GM19455 (cell line): ENCODE measurements around the gene CHRNE.
"Not testable (repeated sequence)": the region's sequence is repeated elsewhere in the genome, so short reads cannot be mapped to it uniquely, and the experiment has no call there.

Source experiments
- ATAC-seq: cut with Tn5 transposase; IDR thresholded peaks from one replicate; pipeline ENCODE4 v1.9.1; 2021; ENCODE audit not compliant: unreplicated experiment

CHRNE gene

DNA sequence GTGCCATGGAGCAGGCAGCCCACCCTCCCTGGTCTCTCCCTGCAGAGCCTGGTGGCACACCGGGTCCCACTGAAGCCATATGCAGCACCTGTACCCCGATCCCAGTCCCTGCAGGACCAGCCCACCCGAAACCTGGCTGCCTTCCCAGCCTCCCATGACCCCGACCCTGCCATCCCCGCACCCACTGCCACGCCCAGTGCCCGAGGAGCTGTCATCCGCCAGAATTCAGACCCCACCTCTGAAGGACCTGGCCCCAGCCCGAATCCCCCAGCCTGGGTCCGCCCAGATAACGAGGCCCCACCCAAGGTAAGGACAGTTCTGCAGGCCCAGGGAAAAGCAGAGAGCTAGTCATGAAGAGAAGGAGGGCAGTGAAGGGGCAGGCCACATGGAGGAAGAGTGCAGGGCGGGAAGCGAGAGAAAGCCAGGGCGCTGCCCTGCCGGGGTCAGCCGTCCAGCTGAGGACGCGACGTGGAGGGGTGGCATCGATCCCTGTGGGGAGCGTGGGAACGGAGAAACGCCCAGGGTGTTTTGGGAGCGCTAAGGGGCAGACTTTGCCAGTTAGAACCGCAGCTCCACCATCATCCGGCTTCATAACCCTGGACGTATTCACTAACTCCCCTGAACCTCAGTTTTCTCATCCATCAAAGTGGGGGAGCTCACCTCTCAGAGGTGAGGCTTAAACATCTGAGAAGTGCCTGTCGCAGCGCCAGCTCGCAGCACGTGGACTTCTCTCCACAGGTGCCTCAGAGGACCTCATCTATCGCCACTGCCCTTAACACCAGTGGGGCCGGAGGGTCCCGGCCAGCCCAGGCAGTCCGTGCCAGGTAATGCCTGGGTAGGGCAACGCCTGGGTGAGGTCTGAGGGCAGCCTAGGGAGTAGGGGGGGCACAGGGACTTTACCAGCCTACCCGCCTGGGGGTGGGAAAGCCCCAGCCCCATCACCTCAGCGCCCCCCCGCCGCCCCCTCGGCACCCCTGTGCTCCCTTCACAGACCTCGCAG, 11.2 kb downstream of the CHRNE start:
- ATAC-seq: no peak

- ATAC-seq: no peak
Measured at GRCh38 chr17:4887581-4887980, 15.3 kb downstream of the CHRNE start.

GRCh38 chr17:4886830-4887229, 16.1 kb downstream of the CHRNE start:
- no peak for ATAC-seq

GRCh38 chr17:4884489-4884888, 18.4 kb downstream of the CHRNE start:
- no peak for ATAC-seq

GRCh38 chr17:4881761-4882555, 20.9 kb downstream of the CHRNE start:
- no peak for ATAC-seq

DNA sequence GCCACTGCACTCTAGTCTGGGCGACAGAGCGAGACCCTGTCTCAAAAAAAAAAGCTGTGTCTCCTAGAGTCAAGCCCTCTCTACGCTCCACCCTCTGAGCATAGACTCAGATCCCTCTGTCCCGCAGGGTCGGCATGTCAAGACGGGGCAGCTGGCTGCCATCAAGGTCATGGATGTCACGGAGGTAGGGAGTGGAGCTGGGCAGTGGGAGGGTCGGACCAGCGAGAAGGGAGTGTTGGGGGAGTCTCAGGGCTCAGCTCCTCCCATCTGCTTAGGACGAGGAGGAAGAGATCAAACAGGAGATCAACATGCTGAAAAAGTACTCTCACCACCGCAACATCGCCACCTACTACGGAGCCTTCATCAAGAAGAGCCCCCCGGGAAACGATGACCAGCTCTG, 22.0 kb downstream of the CHRNE start:
- ATAC-seq: no peak

GRCh38 chr17:4879601-4880000, 23.3 kb downstream of the CHRNE start:
- ATAC-seq: no peak

DNA sequence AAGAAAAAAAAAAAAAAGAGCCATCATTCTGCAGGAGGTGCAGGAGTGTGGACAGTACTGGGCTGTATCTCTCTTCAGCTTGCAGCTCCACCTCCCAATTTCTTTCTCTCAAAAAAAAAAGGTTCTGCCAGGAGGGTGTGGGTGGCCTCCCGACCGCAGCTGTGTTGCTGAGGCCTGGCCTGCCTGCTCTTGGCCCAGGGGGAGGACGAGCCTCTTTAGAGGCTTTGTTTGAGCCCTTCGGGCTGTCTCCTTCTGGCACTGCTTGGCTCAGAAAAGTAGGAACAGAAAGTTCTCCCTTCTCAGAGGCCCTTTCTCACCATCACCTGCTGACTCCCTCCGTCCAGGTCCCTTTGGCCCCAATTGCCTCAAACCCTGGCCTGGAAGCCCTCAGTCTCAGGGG, 25.8 kb downstream of the CHRNE start:
- ATAC-seq: no peak

DNA sequence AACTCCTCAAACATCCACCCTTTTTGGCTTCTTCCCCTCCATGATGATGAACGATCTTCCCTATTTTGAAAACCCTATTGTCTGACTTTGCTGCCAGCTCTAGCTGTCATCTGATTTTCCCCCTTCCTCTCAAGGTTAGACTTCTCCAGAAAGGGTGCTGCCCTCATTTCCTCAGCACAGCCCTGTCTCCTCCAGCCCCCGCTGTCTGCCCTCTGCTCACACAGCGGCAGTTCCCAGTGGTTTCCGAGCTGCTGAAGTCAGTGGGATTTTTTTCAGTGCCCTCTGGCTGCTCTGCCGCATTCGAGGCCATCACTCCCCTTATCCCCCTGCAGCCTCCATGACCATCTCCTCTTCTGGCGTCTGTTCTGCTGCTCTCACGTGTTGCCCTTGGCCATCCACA, 30.1 kb downstream of the CHRNE start:
- no peak for ATAC-seq

DNA sequence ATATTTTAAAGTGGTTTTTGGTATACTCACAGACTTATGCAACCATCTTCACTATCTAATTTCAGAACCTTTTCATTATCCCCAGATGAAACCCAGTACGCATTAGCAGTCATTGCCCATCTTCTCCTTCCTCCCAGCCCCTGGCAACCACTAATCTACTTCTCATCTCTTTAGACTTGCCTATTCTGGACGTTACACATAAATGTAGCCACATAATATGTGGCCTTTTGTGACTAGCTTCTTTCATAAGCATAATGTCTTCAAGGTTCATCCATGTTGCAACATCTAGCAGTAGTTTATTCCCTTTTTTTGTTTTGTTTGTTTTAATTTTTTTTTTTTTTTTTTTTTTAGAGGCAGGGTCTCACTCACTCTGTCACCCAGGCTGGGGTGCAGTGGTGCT, 32.0 kb downstream of the CHRNE start:
- no peak for ATAC-seq

DNA sequence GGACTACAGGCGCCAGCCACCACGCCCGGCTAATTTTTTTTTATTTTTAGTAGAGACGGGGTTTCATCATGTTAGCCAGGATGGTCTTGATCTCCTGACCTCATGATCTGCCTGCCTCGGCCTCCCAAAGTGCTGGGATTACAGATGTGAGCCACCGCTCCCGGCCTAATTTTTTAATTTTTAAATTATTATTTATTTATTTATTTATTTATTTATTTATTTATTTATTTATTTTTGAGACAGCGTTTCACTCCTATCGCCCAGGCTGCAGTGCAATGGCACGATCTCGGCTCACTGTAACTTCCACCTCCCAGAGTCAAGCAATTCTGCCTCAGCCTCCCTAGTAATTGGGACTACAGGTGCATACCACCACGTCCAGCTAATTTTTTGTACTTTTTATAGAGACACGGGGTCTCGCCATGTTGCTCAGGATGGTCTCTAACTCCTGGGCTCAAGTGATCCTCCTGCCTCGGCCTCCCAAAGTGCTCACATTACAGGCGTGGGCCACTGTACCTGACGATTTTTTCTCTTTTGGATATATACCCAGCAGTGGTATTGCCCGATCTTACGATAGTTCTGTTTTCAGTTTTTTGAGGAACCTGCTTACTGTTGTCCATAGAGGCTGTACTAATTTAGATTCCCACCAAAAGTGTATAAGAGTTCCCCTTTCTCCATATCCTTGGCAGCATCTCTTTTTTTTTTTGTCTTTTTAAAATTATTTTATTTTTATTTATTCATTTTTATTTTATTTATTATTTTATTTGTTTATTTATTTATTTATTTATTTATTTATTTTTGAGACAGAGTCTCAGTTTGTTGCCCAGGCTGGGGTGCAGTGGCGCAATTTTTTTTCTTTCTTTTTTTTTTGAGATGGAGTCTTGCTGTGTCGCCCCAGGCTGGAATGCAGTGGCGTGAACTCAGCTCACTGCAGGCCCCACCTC, 33.6 kb downstream of the CHRNE start:
- ATAC-seq: not testable (repeated sequence)

GRCh38 chr17:4867535-4867934, 35.4 kb downstream of the CHRNE start:
- not testable (repeated sequence) for ATAC-seq

- no peak for ATAC-seq
Measured at GRCh38 chr17:4863321-4863720, 39.6 kb downstream of the CHRNE start.

DNA sequence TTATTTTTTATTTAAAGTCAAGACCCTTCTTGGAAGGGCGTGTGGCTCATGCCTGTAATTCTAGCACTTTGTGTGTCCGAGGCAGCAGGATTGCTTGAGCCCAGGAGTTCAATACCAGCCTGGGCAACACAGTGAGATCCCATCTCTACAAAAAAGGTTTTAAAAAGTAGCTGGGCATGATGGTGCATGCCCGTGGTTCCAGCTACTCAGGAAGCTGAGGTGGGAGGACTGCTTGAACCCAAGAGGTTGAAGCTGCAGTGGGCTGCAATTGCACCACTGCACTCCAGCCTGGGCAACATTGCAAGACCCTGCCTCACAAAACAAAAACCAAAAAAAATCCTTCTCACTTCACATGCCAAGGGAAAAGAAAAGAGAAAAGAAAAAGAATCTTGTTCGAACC, 40.2 kb downstream of the CHRNE start:
- ATAC-seq: no peak

DNA sequence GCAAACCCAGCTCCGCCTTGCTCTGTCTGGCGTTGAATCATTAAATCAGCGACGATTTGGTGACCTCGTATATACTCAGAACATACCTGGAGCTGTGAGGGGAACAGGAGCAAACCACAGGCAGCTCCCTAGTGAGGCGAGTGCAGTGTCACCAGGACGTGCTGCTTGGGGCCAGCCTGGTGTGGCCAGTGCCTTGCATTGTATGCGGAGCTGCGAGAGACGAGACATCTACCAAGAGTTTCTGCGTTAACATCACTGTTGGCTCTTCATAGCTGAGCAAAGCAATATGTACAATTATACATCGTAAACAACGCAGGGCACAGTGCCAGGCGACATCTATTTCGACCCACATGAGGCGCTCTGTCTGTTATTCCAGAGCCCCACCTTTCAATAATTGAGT, 41.8 kb downstream of the CHRNE start:
- no peak for ATAC-seq

- no peak for ATAC-seq
Measured at GRCh38 chr17:4860651-4861050, 42.2 kb downstream of the CHRNE start.

DNA sequence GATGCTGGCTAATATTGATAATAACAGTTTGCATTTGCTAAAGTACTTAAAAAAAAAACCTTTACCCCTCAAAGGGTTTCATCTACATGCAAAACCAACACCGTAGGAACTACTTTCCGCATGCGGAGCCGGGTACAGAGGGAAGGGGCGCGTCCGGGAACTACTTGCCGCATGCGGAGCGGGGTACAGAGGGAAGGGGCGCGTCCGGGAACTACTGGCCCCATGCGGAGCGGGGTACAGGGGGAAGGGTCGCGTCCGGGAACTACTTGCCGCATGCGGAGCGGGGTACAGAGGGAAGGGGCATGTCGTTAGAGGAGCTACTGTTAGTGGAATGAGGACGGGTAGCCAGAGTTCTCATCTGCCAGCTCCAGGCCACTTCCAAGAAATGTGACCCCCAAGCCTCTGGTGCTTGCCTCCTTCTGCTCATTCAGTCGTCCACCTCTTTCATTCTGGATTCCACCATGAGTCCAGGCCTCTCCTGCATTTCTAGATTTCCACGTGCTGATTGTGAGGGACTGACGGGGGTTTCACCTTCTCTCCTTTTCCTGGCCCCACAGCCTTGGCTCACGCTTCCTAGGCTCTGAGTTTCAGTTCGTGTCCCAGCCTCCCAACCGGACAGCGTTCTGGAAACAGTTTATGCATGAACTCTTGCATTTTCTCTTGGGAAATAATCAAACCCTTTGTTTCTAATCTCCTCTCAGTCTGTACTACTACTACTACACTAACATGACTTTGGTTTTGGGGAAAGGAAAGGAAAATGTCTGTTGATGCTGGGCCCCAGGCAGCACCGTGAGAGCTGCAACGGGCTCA, 42.9 kb downstream of the CHRNE start:
- no peak for ATAC-seq

GRCh38 chr17:4858882-4859260, 44.0 kb downstream of the CHRNE start:
- no peak for ATAC-seq

DNA sequence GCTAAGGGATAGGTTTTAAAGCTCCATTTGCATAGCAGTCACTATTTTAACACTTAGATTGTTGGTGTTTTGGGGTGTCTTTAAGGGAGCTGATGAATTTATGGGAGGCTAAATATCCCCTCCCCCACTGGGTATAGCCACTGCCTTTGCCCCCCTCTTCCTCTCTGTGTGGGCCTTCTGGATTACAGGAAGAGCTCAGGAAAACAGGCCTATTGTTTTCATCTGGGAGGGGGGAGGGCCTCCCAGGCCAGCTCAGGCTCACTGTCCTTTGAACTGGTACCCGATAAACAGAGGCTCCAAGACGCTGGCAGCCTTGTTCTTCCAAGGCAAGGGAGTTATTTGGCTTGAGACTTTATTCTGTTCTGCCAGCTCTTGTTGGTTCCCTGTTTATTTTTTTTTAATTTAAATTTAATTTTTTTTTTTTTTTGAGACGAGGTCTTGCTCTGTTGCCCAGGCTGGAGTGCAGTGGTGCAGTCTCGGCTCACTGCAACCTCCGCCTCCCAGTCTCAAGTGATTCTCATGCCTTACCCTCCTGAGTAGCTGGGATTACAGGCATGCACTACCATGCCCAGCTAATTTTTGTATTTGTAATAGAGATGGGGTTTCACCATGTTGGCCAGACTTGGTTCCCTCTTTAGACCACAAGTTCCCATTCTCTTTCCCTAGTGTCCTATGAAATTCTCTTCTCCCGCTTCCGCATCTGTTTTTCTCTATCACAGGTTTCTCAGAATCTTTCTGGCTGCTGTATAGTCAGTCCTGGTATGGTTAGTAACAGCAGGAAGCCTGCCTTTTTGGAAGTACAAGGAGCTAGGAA, 44.6 kb downstream of the CHRNE start:
- ATAC-seq: no peak
